GM19328 (cell line): ENCODE measurements around the gene GMDS.

ENCODE experiments used
- ATAC-seq: cut with Tn5 transposase; IDR thresholded peaks from one replicate; pipeline ENCODE4 v1.9.1; 2021; ENCODE audit warnings: mild to moderate bottlenecking, moderate library complexity; ENCODE audit not compliant: unreplicated experiment

GMDS gene

DNA sequence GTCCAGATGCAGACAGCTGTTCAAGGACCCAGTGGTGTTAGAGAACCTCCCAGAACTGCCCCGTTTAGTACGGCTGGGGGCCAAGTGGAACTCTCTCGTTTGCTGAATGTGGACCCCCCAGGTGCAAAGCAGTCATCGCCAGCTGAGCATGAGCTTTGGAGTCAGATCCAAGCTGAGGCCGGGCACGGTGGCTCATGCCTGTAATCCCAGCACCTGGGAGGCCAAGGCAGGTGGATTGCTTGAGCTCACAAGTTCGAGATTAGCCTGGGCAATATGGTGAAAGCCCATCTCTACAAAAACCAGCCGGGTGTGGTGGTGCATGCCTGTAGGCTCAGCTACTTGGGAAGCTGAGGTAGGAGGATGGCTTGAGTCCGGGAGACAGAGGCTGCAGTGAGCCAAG lies 606.0 kb downstream of the GMDS start:
- ATAC-seq: no peak

DNA sequence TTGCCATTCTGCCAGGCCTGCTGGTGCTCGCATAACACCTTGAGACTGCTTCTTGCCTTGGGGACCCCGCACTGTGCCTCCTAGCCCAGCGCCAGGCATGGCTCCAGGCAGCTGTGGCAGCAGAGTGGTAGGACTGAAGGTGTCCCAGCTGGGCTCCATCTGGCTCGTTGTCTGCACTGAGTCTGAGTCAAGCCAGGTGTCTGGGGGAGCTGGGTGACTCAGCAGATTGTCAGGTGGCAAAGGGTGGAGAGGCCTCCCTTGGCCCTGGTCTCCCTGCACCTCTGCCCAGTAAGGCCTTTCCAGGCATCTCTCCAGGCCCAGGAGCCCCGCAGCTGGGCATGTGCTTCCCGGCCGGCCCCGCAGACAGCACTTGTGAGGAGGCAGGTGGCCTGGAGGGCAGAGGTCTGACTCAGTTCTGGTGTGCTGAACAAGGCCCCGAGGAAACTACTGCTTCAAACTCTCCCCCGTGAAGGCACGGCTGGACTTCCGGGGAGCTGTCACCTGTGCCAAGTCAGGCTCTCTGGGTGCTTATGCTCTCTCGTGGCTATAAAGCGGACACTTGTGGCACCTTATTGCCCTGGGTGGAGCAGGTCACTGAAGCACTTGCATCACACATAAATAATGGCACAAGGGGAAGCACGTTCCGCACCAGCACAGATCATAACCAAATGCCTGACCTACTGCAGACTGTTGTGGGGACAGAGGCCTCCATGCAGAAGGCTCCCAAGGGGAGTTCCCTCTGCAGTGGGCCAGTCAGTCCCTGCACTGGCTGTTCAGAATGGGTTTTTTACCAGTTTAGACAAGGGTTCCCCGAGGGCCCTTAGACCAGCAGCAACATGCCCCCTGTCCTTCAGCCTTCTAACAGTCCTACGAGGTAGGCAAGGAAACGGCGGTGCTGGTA lies 608.2 kb downstream of the GMDS start:
- ATAC-seq: no peak

DNA sequence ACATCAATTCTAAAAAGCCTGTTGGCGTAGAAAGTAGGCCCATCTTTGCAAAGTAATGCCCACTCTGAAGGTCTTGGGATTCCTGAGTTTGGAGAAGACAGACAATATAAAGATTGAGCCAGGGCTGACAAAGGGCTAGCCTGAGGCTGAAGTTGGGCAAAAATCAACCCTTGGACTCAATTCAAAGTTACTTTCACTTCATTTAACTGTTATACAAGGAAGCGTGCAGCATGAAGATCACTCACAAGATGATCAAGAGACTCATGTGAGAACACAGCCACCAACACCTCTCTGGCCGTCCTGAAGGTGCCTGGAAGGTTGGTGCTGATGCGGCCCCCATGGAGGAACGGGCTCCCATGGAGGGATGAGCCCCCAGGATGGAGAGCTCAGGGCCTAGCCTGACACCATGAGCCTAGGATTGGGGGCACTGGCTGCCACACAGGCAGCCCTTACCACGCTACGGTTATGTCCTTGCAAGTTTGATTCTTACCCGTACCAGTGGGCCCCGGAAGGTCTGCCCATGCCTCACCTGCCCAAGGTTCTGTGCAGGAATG lies 609.1 kb downstream of the GMDS start:
- no peak for ATAC-seq

DNA sequence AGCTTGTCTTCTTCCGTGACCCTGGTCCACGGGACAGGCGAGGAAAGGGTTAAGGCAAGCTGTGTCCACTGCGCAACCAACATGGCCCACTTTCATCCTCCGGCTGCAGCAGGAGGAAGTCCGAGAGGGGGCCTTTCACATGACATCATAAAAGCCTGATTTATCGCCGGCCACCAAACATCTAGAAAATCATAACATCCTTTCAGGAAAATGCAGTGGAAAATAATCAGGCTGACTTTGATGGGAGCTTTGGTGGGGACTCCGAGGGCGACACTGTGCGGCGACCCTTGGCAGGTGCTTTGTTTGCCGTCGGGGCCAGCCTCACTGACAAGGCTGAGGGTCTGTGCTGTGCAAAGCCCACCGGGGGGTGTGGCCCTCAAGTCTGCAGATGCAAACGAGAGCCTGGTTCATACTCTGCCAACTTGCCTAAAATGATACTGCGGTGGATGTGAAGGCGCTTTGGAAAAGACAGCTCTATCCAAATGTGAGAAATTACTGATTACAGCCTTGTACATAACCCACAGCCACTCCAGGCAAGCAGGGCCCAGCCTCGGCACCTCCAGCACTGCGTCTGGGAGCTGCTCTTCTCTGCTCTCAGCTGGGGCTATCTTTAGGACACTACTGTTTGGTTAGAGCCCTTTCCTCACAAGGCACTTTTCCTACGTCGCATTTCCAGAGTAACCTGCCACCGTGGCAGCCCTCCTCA lies 609.9 kb downstream of the GMDS start:
- no peak for ATAC-seq

DNA sequence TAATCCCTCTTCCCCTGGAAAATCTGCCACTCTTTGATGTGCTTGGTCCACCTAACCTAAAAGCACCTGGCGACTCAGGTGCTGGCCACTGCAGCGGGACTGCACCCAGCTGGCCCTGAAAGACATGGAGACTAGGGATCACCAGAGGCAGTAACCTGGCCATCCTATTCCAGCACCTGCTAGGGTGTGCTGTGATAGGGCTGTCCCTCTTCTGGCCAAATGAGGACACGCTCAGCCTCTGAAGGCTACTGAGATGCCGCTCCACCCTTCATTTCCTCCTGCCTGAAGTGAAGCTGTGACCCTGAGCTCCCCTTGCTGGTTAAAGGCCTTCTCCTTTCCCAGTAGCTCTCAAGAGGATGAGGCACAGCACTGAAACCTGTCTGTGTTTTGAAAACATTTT lies 611.3 kb downstream of the GMDS start:
- no peak for ATAC-seq

DNA sequence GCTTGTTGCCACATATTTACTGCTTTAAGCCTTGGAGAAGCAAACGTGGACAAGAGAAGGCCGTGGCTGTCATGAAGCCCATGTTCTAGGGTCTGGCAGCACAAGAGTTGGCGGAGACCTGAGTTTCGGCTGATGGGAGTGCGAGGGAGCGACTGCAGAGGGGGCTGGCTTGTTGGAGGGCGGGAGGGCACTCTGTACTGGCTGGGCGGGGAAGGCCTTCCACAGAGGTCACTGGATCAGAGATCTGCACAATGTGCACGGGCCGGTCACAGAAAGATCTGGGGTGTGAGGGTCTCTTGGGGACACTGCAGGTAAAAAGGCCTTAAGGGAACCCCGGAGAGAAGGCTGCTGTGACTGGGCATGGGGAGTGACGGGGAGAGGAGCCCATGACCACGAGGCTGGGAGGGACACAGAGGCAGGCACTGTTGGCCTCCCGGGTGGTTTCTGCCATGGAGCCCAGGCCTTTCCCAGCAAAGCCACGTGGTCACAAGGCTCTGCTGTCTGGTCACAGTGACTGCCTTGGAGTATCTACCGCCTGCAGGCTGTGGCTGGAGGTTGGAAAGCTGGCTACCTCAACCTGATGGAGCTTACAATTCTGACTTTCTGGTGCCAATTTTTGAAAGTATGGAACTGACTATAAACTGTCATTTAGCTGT lies 611.9 kb downstream of the GMDS start:
- no peak for ATAC-seq

DNA sequence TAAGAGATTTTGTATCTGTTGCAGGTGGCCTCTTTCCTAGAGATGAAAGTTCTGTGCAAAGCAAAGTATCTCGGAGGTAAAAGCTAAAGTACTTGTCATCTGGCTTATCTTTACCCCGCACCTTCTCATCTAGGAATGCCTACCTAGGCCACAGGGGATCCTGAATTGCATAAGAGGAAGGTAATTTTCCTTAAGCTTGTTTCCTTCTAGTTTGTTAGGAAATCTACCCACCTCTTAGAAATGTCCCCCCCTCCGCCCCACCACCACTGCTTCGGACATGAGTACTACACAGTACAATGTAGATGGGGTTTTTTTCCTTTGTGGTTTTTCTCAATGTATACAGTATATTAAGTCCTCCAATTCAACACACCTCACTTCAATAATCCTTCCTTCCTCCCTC lies 614.2 kb downstream of the GMDS start:
- no peak for ATAC-seq

DNA sequence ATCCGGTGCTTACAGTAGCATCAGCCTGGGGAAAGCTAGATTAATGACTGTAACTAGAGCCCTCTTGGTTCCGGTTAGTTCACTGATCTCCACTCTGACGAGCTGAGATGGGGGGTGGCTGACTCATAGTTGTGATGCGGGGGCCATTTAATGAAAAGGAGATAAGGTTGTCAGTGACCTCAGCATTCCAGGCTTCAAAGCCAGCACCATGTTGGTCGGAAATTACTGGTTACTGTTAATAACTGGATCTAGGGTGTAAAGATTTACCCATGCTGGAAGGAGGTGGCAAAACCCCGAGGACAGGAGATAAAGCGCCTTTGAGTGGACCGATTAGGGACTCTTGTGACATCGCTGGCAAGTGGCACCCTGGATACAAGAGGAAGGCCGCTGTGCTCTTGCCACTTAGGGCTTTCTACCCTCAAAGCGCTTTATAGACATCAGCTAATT lies 614.6 kb downstream of the GMDS start:
- no peak for ATAC-seq

DNA sequence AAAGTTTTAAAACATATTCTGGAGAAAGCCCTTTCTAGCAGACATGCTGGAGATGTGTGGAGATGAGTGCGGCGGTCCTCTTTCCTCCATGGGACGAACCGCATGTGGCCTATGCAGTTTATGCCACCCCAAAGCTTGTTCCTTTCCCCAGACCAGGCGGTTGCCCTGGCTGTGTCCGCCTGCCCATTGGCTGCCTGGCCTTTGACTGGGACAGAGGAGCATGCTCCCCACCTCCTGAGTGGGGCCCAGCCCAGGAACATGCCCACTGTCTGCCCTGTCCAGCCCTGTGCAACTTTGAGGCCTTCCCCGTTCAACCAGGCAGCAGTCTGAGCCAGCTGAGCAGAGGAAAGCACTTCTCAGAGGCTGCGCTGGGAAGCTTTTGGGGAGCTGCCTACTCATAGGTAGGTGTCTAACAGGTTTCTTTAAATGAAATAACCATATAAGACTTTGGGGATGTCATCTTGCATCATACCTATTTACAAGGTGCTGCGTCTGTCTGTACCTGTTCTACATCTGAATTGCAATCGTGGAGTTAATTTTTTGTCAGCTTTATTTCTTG lies 615.1 kb downstream of the GMDS start:
- ATAC-seq: no peak

DNA sequence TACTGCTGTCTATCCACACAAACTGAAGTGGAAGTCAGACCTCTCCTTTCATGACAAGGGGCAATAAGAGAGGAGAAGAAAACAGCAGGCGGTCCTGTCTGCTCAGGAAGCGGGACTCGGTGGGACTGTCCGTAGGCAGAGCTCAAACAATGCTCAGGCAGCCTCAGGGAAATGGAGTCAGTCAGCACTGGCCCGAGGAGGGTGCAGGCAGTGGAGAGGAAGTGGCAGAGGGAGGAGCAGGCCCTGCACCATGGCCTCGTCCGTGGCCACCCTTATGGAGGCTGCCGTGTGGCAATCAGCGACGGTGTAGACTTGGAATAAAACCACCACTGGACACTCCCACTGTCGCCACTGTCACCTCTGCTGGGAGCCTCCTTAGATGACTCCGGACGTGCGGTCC lies 616.1 kb downstream of the GMDS start:
- no peak for ATAC-seq

DNA sequence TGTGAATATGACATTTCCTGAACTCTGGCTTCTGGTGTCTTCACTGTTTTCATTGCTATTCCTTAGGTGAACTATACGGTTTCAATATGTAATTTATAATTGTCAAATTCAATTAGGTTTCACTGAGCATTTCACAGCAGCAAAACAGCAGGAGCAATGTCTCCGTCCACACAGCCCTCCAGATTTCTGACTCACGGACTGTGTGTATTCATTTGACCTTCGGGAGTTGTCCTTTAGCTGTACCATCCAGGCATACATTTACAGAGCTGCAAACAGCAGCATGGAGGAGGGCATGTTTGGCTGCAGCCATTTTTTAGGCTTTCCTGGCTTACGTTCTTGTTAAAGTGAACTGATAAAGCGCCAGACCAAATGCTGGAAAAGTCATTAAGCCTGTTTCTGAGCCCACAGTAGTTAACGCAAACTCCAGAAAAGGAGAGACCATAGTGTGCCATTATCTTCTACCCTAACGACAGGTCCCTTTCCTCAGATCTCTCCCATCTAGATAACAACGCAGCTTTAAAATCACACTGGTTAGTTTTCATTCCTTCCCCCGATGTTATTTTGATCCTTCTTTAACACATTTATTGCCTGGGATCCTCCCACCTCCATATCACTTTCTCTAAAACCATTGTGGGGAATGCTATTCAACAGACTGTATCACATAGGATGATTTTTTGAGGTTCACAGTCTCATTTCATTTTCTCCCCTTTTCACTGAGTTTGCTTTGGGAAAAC lies 617.4 kb downstream of the GMDS start:
- no peak for ATAC-seq

DNA sequence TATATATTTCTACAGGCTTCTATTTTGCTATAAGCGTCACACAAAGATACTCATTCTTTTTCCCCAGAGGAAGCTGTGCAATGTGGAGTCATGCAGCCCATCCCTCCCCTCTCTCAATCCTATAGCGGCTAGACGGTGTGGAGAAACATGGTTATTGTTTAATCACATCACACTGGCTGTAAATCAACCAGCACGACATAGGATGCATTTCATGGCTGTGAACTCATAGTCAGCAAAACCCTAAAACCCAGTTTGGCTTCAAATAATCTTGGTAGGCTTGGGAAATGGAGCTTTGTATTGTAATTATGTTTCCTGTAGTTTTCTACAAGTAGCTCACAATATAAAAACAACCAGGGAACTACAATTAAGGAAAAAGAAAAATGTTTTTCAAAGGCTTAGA lies 618.9 kb downstream of the GMDS start:
- no peak for ATAC-seq

DNA sequence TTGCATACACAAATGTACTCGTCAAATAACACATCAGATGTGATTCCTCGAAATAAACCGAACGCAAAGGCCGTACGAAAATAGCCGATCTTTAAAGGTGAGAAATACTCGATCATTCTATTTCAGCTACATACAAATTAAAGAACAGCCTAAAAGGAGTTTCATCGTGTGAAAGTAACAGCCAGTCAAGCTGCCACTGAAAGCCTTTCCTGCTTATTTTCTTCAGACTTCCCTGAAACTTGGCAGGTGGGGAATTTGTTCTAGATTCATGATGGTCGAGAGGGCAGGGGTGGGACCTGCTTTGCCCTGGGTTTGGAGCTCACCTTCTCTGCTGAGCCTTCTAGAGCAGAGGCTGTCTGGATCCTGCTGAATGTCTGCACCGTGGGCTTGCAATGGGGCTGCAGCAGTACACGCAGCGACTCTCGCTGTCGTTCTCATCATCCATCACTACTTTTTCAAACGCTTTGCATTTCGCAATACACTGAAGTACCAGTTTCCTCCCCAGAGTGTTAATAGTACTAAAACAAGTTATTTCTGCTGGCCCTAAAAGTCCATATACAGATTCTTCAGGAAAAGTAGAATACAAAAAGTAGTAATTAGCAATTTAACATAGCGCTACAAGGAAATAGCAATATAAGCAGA lies 619.5 kb downstream of the GMDS start:
- ATAC-seq: no peak

DNA sequence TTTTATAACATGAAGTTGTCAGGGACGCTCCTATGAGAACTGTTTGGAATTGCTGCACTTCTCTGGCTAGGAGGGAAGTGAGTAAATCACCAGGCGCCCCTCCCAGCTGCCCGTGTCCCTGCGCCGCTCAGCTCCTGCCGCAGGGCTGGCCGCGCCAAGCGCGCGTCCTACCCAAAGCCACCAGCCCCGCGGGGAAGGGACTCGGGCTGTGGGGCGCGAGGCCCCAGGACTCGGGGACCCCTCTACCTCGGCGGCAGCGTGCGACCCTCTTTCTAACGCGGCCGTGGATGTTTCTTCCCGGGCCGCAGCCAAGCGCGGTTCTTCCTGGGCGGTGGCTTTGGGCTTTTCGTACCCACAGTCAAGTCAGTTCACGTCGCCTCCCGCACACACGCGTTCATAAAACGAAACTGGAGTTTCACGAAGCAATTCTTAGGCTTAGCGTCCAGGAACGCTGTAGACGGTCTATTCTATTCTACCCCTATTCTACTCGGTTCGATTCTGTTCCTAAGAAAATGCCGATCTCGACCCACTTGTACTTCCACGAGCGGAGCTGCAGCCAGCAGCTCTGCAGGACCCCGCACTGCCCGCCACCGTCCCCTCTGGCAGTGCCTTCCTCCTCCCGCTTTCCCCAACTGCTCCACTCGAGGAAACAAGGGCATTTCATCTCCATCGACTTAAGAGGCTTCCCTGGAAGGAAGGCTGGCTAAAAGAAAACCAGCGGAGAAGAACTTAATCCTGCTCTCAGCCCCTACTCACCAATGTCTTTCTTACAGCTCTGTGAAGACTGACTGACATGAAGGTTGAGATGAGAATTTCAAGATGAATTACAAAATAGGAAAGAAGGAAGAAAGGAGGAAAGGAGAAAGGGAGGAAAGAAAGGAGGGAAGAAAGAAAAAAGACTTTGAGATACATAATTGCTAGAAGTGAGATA lies 620.3 kb downstream of the GMDS start:
- no peak for ATAC-seq

DNA sequence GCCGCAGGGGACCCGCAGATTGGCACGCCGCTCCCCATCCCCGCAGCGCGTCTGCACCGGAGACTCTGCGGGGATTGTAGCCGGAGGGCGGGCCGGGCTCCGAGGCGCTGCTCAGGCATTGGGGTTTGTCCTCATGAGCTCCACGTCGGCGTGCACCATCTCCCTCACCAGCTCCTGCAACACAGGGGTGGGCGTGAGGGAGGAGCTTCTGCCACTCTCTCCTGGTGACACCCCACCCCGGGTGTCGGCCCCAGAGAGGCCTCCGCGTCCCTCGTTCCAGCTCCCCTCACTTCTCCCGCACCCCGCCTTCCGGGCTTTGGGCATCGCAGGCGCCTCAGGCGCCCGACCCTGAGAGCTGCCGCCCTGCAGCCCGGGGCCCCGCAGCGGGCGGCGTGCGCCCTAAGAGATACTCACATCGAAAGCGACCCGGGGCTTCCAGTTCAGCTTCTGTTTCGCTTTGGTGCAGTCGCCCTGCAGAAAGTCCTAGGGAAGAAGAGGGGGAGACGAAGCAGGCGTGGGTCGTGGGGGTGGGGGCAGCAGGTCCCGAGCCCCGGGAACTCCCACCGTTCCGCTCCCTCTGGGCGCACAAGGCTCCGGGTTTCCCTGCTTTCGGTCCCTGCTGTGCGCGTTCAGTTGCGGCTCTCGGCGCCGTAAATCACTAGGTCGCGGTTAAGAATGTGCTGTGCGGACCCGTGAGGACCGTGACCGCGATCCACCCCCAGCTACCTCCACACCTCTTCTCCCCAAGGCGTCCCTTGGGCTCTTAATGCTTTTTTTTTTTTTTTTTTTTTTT lies 621.2 kb downstream of the GMDS start:
- no peak for ATAC-seq

DNA sequence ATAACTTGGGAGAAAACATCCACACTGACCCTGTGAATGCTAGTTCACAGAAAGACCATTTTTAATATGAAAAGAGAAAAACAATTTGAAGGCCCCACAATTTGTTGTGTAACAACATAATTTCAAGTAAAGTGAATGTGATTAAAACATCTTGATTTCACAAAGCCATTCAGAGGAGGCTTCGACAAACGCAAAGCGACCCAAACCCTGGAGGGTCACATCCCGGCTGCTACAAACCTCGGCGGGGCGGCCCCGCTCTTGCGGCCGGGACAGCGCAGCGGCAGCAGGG lies 621.7 kb downstream of the GMDS start:
- ATAC-seq: no peak

DNA sequence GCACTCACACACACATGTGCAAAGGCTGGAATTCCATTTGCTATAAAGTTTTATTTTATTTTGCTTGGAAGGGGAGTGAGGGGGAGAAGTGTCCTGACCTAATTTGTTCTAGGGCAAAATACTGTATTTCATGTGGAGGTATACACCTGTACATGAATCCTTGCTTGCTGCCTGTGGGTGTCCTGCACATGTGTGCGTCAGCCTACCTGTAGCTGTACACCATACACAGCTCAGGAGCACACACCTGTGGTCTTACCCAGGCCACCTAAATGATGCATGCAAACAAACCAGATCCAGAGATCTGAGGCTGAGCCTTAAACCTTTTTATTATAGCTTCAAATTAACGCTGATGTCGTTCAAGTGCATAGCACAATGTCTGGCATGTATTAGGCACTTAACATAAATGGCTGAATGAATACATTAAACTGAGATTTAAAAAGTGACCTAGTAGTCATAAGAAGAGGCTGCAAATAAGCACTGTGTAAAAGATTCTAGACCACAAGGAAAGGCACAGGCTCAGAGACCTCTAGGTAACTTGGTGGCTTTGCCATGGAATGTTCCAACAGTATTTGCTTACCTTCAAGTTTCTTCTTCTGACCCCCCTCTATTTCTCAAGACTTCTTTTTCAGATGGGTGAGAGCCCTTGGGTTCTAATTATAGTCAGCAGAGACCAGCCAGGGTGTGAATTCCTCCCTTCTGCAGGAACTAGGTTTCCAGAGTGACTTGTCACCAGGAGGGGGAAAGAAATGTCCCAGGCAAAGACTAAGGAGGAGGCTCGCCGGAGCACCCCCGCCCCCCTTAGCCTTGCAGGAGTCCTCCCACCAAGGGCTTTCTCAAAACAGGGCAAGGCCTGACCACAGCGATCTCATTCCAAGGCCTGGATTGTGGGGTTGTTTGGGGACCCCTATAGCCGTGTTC lies 622.3 kb downstream of the GMDS start:
- ATAC-seq: no peak
